WTC11 (cell line): ENCODE data around the gene GPR17. TPM values are rescaled to one million over a fixed set of nuclear protein-coding genes. Genes with fewer than 3 reads are reported as not detected.

Source experiments
- ATAC-seq: fragments of 200-7000 bp; cut with Tn5 transposase; 2 replicates; pipeline ENCODE4 v1.10.0; 2021; ENCODE audit warnings: mild to moderate bottlenecking, moderate library complexity
- CTCF ChIA-PET: fragments of 300-600 bp; sonication (Branson Sonifier 250); formaldehyde crosslinking; loops from one replicate; lab custom pipeline; 2021; ENCODE audit warnings: antibody characterized with exemption; lab: Charles Lee
- POLR2A ChIA-PET: fragments of 350-600 bp; sonication (Branson Sonifier 250); formaldehyde crosslinking; loops from one replicate; lab custom pipeline; 2021; ENCODE audit warnings: antibody characterized with exemption; lab: Charles Lee
- DNase-seq: peaks from one replicate; pipeline ENCODE4 v3.0.0; 2021; ENCODE audit warnings: low spot score
- H3K27ac Mint-ChIP-seq: 2 replicates; pipeline ENCODE4 v1.8.0; 2021; ENCODE audit warnings: mixed read lengths
- H3K27me3 Mint-ChIP-seq: 2 replicates; pipeline ENCODE4 v1.8.0; 2021; ENCODE audit warnings: low read depth, mild to moderate bottlenecking, moderate library complexity, mixed read lengths
- H3K36me3 Mint-ChIP-seq: 2 replicates; pipeline ENCODE4 v1.8.0; 2021; ENCODE audit warnings: mixed read lengths
- H3K4me1 Mint-ChIP-seq: 2 replicates; pipeline ENCODE4 v1.8.0; 2022; ENCODE audit warnings: mixed read lengths
- H3K4me3 Mint-ChIP-seq: 2 replicates; pipeline ENCODE4 v1.8.0; 2021; ENCODE audit warnings: mild to moderate bottlenecking, moderate library complexity, mixed read lengths
- H3K9me3 Mint-ChIP-seq: 2 replicates; pipeline ENCODE4 v1.8.0; 2021; ENCODE audit warnings: mixed read lengths
- ATF2 ChIP-seq: sonication (generic); formaldehyde crosslinking; IDR thresholded peaks from 2 replicates; pipeline ENCODE4 v1.8.1; 2022; ENCODE audit warnings: low read depth, missing genetic modification reagents, borderline replicate concordance
- ATF6 ChIP-seq: sonication (generic); formaldehyde crosslinking; IDR thresholded peaks from 2 replicates; pipeline ENCODE4 v1.8.1; 2023; ENCODE audit warnings: mild to moderate bottlenecking, missing genetic modification reagents
- E2F4 ChIP-seq: sonication (generic); formaldehyde crosslinking; IDR thresholded peaks from 2 replicates; pipeline ENCODE4 v1.8.1; 2022; ENCODE audit warnings: low read depth, mild to moderate bottlenecking, moderate library complexity, missing genetic modification reagents, borderline replicate concordance
- ELF4 ChIP-seq: sonication (generic); formaldehyde crosslinking; IDR thresholded peaks from 2 replicates; pipeline ENCODE4 v1.8.1; 2022; ENCODE audit warnings: low read depth, mild to moderate bottlenecking, moderate library complexity, missing genetic modification reagents
- ESRRA ChIP-seq: sonication (generic); formaldehyde crosslinking; IDR thresholded peaks from 2 replicates; pipeline ENCODE4 v1.8.1; 2022; ENCODE audit warnings: mild to moderate bottlenecking, missing genetic modification reagents, borderline replicate concordance
- FOXK1 ChIP-seq: sonication (generic); formaldehyde crosslinking; IDR thresholded peaks from 2 replicates; pipeline ENCODE4 v1.8.0; 2022; ENCODE audit warnings: mild to moderate bottlenecking, moderate library complexity, missing genetic modification reagents
- FOXP4 ChIP-seq: sonication (generic); formaldehyde crosslinking; IDR thresholded peaks from 2 replicates; pipeline ENCODE4 v1.8.0; 2022; ENCODE audit warnings: mild to moderate bottlenecking, missing genetic modification reagents
- GABPB1 ChIP-seq: sonication (generic); formaldehyde crosslinking; IDR thresholded peaks from 2 replicates; pipeline ENCODE4 v1.8.1; 2023; ENCODE audit warnings: mild to moderate bottlenecking, missing genetic modification reagents
- IRF2 ChIP-seq: sonication (generic); formaldehyde crosslinking; IDR thresholded peaks from 2 replicates; pipeline ENCODE4 v1.8.0; 2022; ENCODE audit warnings: low read depth, missing genetic modification reagents, borderline replicate concordance
- SMAD4 ChIP-seq: sonication (generic); formaldehyde crosslinking; IDR thresholded peaks from 2 replicates; pipeline ENCODE4 v1.8.0; 2022; ENCODE audit warnings: mild to moderate bottlenecking, missing genetic modification reagents
- STAT6 ChIP-seq: sonication (generic); formaldehyde crosslinking; conservative IDR thresholded peaks from 2 replicates; pipeline ENCODE4 v1.8.1; 2023; ENCODE audit warnings: mild to moderate bottlenecking, low read depth, missing genetic modification reagents, moderate library complexity
- TP53 ChIP-seq: sonication (generic); formaldehyde crosslinking; IDR thresholded peaks from 2 replicates; pipeline ENCODE4 v1.8.1; 2023; ENCODE audit warnings: mild to moderate bottlenecking, missing genetic modification reagents
- ZNF416 ChIP-seq: fragments of 250-450 bp; sonication (Bioruptor Pico); IDR thresholded peaks from 2 replicates; pipeline ENCODE4 v1.9.0; 2021; ENCODE audit warnings: mild to moderate bottlenecking, inconsistent platforms
- total RNA-seq: library from RNA; stranded (reverse); gene quantifications from 3 replicates; pipeline ENCODE4 v1.2.3, GENCODE V29; 2021
- TF ChIP-seq, protein P1 (sequence below): sonication (generic); formaldehyde crosslinking; IDR thresholded peaks from 2 replicates; pipeline ENCODE4 v1.8.0; 2022; ENCODE audit warnings: mild to moderate bottlenecking, missing genetic modification reagents
- TF ChIP-seq, protein P2 (sequence below): sonication (generic); formaldehyde crosslinking; IDR thresholded peaks from 2 replicates; pipeline ENCODE4 v1.8.1; 2023; ENCODE audit warnings: mild to moderate bottlenecking, missing genetic modification reagents

The GPR17 gene
- total RNA-seq, 1 experiment from 2014 or later, result not detected

- TF ChIP-seq TP53 (CRISPR knock-in tag), result no peak
- TF ChIP-seq, protein P1, sequence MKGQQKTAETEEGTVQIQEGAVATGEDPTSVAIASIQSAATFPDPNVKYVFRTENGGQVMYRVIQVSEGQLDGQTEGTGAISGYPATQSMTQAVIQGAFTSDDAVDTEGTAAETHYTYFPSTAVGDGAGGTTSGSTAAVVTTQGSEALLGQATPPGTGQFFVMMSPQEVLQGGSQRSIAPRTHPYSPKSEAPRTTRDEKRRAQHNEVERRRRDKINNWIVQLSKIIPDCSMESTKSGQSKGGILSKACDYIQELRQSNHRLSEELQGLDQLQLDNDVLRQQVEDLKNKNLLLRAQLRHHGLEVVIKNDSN (CRISPR knock-in tag), result no peak
- no peak for TF ChIP-seq ESRRA (CRISPR knock-in tag)
- no peak for TF ChIP-seq SMAD4 (CRISPR knock-in tag)
- no peak for TF ChIP-seq ATF2 (CRISPR knock-in tag)
- TF ChIP-seq STAT6 (CRISPR knock-in tag), result no peak
- no peak for TF ChIP-seq IRF2
- TF ChIP-seq E2F4 (CRISPR knock-in tag), result no peak
- no peak for TF ChIP-seq GABPB1 (CRISPR knock-in tag)
- no peak for TF ChIP-seq ZNF416
- TF ChIP-seq FOXK1 (CRISPR knock-in tag), result no peak
- TF ChIP-seq, protein P2, sequence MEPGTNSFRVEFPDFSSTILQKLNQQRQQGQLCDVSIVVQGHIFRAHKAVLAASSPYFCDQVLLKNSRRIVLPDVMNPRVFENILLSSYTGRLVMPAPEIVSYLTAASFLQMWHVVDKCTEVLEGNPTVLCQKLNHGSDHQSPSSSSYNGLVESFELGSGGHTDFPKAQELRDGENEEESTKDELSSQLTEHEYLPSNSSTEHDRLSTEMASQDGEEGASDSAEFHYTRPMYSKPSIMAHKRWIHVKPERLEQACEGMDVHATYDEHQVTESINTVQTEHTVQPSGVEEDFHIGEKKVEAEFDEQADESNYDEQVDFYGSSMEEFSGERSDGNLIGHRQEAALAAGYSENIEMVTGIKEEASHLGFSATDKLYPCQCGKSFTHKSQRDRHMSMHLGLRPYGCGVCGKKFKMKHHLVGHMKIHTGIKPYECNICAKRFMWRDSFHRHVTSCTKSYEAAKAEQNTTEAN (CRISPR knock-in tag), result no peak
- TF ChIP-seq ATF6 (CRISPR knock-in tag), result no peak
- TF ChIP-seq ELF4 (CRISPR knock-in tag), result no peak
- no peak for TF ChIP-seq FOXP4 (CRISPR knock-in tag)
- ChIA-PET POLR2A (no interaction called here), CTCF (interaction anchor here (1.7 kb wide), 1 partner anchor 29 kb away, joined by 4 read pairs; no protein-coding TSS in a partner anchor)
- H3K27ac Mint-ChIP-seq, result no peak overlapping the region
- no peak for ATAC-seq
- no peaks in the 10 kb centered on the region for H3K9me3 Mint-ChIP-seq
- no peaks in the 10 kb centered on the region for H3K27me3 Mint-ChIP-seq
- H3K36me3 Mint-ChIP-seq, result no peaks in the 10 kb centered on the region
- DNase-seq, result no peak
- H3K4me1 Mint-ChIP-seq, result no peaks in the 10 kb centered on the region
- H3K4me3 Mint-ChIP-seq, result no peak overlapping the region
Observed at GRCh38 chr2:127620866-127621265, 25.1 kb upstream of the GPR17 start.
